Peyer's patch (tissue), 4 donors: ENCODE measurements around the gene PSAPL1. TPM values are rescaled to one million over a fixed set of nuclear protein-coding genes. Genes with fewer than 3 reads are reported as not detected.

Experiments used
- DNase-seq, 3 donors: peaks; one replicate each; pipeline ENCODE4 v3.0.0-alpha.2; 2017 to 2019
- H3K27ac ChIP-seq, 4 donors: fragments of 200-600 bp; sonication (generic); one replicate each; pipeline ENCODE4 v1.5.1; 2016 to 2019
- H3K27me3 ChIP-seq, 2 donors: fragments of 200-600 bp; sonication (generic); one replicate each; pipeline ENCODE4 v1.5.1; 2019
- H3K36me3 ChIP-seq, 3 donors: fragments of 200-600 bp; sonication (generic); one replicate each; pipeline ENCODE4 v1.5.1; 2016 to 2019
- H3K4me1 ChIP-seq, 4 donors: fragments of 200-600 bp; sonication (generic); one replicate each; pipeline ENCODE4 v1.5.1; 2016 to 2019
- H3K4me3 ChIP-seq, 4 donors: fragments of 200-600 bp; sonication (generic); 1 replicate in 3 of 4; 2 replicates in 1 of 4; pipeline ENCODE4 v1.5.1; 2016 to 2019; ENCODE audit warnings: mild to moderate bottlenecking in 1 of 4
- H3K9me3 ChIP-seq, 4 donors: fragments of 200-600 bp; sonication (generic); one replicate each; pipeline ENCODE4 v1.5.1; 2016 to 2019; ENCODE audit warnings: mild to moderate bottlenecking in 1 of 4
- POLR2A ChIP-seq, 2 donors: fragments of 450-650 bp; IDR thresholded peaks; one replicate each; pipeline ENCODE4 v1.5.1; 2017; ENCODE audit warnings: antibody characterized with exemption in 2 of 2, mild to moderate bottlenecking in 2 of 2, moderate library complexity in 2 of 2
- total RNA-seq, 4 donors: library from RNA; depleted of rRNA; stranded (reverse); fragments of >200 nt; gene quantifications; one replicate each; pipeline ENCODE4 v1.1.0, GENCODE V29; 2016
- TF ChIP-seq, protein P1 (sequence below), 6 experiments: fragments of 450-650 bp in 4 of 6; fragments of 200-600 bp in 2 of 6; sonication (generic) in 1 of 6; IDR thresholded peaks; one replicate each; pipeline ENCODE4 v1.5.1; 2017 to 2019; ENCODE audit warnings: antibody characterized with exemption in 6 of 6, mild to moderate bottlenecking in 3 of 6, moderate library complexity in 1 of 6

PSAPL1 gene, protein sequence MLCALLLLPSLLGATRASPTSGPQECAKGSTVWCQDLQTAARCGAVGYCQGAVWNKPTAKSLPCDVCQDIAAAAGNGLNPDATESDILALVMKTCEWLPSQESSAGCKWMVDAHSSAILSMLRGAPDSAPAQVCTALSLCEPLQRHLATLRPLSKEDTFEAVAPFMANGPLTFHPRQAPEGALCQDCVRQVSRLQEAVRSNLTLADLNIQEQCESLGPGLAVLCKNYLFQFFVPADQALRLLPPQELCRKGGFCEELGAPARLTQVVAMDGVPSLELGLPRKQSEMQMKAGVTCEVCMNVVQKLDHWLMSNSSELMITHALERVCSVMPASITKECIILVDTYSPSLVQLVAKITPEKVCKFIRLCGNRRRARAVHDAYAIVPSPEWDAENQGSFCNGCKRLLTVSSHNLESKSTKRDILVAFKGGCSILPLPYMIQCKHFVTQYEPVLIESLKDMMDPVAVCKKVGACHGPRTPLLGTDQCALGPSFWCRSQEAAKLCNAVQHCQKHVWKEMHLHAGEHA
- total RNA-seq = not detected

DNA sequence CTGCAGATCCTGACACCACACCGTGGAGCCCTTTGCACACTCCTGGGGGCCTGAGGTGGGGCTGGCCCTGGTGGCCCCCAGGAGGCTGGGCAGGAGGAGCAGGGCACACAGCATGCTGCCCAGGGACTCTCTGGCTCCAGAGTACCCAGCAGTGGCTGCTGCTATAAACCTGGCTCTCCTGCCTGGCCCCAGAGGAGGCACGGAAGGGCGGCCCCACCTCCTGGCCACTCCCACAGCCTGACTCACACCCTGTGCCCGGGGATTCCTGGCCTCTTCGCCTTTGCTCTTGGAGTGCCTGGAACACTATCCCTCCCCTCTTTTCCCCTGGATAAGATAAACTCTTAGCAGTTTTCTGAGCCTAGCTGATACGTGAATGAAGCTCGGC lies at the start of gene PSAPL1:
TSS of gene PSAPL1 (minus strand) at position 165 of the 385 bp plus-strand sequence. CDS start at position 114, 51 bp downstream.
- DNase-seq = peak in 1 of 3 donors; percentile 66

DNA sequence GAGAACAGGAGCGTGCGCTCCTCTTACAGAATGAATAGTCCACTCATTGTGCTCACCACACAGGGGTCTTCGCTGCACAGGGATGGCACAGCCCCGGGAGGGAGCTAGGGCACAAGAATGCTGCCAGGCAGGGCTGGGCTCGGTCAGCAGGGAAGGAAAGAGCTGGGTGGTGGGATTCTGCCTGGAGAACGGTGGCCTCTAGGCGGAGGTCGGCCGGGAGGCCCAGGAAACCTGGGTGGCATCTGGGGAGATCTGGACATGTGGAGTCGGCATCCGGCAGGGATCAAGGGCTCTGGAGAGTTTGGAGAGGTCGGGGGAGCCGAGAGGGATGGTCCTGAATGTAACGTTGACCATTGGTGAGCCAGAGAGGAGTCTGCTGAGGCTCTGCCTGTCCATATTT lies 46.5 kb upstream of the PSAPL1 start:
- no peak overlapping the region for H3K4me3 ChIP-seq
- DNase-seq = no peak
- TF ChIP-seq, protein P1, sequence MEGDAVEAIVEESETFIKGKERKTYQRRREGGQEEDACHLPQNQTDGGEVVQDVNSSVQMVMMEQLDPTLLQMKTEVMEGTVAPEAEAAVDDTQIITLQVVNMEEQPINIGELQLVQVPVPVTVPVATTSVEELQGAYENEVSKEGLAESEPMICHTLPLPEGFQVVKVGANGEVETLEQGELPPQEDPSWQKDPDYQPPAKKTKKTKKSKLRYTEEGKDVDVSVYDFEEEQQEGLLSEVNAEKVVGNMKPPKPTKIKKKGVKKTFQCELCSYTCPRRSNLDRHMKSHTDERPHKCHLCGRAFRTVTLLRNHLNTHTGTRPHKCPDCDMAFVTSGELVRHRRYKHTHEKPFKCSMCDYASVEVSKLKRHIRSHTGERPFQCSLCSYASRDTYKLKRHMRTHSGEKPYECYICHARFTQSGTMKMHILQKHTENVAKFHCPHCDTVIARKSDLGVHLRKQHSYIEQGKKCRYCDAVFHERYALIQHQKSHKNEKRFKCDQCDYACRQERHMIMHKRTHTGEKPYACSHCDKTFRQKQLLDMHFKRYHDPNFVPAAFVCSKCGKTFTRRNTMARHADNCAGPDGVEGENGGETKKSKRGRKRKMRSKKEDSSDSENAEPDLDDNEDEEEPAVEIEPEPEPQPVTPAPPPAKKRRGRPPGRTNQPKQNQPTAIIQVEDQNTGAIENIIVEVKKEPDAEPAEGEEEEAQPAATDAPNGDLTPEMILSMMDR (IDR thresholded peaks at IDR 0.05) = no peak
- no peak for TF ChIP-seq POLR2A (IDR thresholded peaks at IDR 0.05)
- H3K36me3 ChIP-seq = no peaks in the 10 kb centered on the region
- no peaks in the 10 kb centered on the region for H3K9me3 ChIP-seq
- H3K27ac ChIP-seq = no peak overlapping the region
- H3K27me3 ChIP-seq = no peaks in the 10 kb centered on the region
- no peaks in the 10 kb centered on the region for H3K4me1 ChIP-seq

More for the DNA sequence above, at the start of gene PSAPL1:
- no peaks in the 10 kb centered on the region for H3K4me1 ChIP-seq
- H3K4me3 ChIP-seq = no peak within 1 kb of the TSS
- no peaks in the 10 kb centered on the region for H3K27me3 ChIP-seq
- no peak within 1 kb of the TSS for H3K27ac ChIP-seq
- TF ChIP-seq, protein P1 (IDR thresholded peaks at IDR 0.05) = no peak
- TF ChIP-seq POLR2A (IDR thresholded peaks at IDR 0.05) = no peak
- no peaks in the 10 kb centered on the region for H3K36me3 ChIP-seq
- H3K9me3 ChIP-seq = no peaks in the 10 kb centered on the region

DNA sequence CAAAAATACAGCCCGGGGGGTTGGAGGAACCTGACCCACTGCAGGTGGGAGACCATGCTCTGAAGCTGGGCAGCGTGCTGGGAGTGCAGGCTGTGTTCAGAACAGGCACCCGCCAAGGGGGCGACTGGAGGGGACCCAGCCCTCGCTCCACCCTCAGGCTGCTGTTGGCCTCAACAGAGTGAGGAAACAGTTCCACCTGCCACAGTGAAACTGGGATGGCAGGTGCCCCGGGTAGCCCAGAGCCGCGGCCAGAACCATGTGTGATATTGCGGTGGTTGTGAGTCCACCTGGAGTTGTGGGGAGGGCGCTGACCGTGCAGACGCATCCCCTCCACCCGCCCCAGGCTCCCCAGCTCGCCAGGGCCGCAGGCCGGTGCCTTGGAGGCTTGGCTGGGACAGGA lies 45.7 kb upstream of the PSAPL1 start:
- H3K27ac ChIP-seq = no peak overlapping the region
- H3K9me3 ChIP-seq = no peaks in the 10 kb centered on the region
- no peak for TF ChIP-seq POLR2A (IDR thresholded peaks at IDR 0.05)
- TF ChIP-seq, protein P1 (IDR thresholded peaks at IDR 0.05) = no peak
- H3K4me3 ChIP-seq = no peak overlapping the region
- no peaks in the 10 kb centered on the region for H3K4me1 ChIP-seq
- DNase-seq = no peak
- no peaks in the 10 kb centered on the region for H3K27me3 ChIP-seq
- no peaks in the 10 kb centered on the region for H3K36me3 ChIP-seq

DNA sequence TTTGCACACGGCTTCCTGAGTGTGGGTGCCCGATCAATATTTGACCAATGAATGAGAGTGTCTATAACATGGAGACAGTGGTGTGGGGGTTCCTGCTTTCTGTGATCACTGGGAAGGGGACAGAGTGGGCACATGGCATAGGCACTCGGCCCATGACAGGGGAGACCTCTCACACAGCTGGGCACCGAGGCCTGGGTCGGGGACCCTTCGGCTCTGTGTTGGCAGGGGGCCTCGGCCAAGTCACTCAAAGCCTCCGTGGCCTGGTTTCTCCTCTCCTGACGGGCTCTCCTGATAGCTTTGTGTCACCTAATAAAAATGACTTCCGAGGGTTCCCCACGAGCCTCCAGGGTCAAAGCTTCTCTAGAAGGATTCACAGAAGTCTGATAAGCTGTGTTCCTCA lies 43.9 kb upstream of the PSAPL1 start:
- no peak for TF ChIP-seq POLR2A (IDR thresholded peaks at IDR 0.05)
- TF ChIP-seq, protein P1 (IDR thresholded peaks at IDR 0.05) = no peak

DNA sequence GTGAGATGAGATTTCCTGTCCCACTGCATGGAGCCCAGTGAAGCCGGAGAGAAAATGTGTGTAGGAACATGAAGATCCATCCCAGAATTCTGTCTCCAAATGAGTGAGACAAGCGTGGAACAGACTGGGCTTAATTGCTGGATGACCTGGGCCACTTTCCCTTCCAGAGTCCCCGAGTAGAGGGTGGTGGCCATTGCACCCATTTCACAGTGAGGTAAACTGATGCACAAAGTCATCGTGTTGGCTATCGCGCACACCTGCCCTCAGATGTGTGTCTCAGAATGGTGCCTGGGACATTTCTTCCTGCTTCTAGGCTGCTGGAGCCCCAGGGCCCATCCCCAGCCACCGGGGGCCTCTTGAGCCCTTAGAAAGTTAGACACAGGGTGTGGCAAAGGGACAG lies 43.0 kb upstream of the PSAPL1 start:
- no peaks in the 10 kb centered on the region for H3K36me3 ChIP-seq
- TF ChIP-seq, protein P1 (IDR thresholded peaks at IDR 0.05) = no peak
- TF ChIP-seq POLR2A (IDR thresholded peaks at IDR 0.05) = no peak
- no peaks in the 10 kb centered on the region for H3K4me1 ChIP-seq
- DNase-seq = no peak
- no peaks in the 10 kb centered on the region for H3K9me3 ChIP-seq
- no peak overlapping the region for H3K4me3 ChIP-seq
- H3K27ac ChIP-seq = no peak overlapping the region
- no peaks in the 10 kb centered on the region for H3K27me3 ChIP-seq

More for the DNA sequence above, 43.9 kb upstream of the PSAPL1 start:
- no peaks in the 10 kb centered on the region for H3K9me3 ChIP-seq
- H3K27me3 ChIP-seq = no peaks in the 10 kb centered on the region
- no peaks in the 10 kb centered on the region for H3K36me3 ChIP-seq
- DNase-seq = no peak
- no peak overlapping the region for H3K27ac ChIP-seq
- H3K4me1 ChIP-seq = no peaks in the 10 kb centered on the region
- H3K4me3 ChIP-seq = no peak overlapping the region
